Sigmoid colon (tissue), 7 donors: Measurements from ENCODE around the gene PGBD5. TPM values are rescaled to one million over a fixed set of nuclear protein-coding genes. Genes with fewer than 3 reads are reported as not detected.

Source experiments
- DNase-seq: peaks from one replicate; pipeline ENCODE4 v3.0.0-alpha.2; 2019
- H3K27ac ChIP-seq, 4 donors: fragments of 200-600 bp; sonication (generic); one replicate each; pipeline ENCODE4 v1.5.1; 2016 to 2019; ENCODE audit warnings: mild to moderate bottlenecking in 1 of 4
- H3K27me3 ChIP-seq, 3 donors: fragments of 200-600 bp; sonication (generic); one replicate each; pipeline ENCODE4 v1.5.1; 2019; ENCODE audit warnings: mild to moderate bottlenecking in 1 of 3
- H3K36me3 ChIP-seq, 4 donors: fragments of 200-600 bp; sonication (generic); one replicate each; pipeline ENCODE4 v1.5.1; 2016 to 2019
- H3K4me1 ChIP-seq, 4 donors: fragments of 200-600 bp; sonication (generic); one replicate each; pipeline ENCODE4 v1.5.1; 2017 to 2019
- H3K4me3 ChIP-seq, 4 donors: fragments of 200-600 bp; sonication (generic); one replicate each; pipeline ENCODE4 v1.5.1; 2017 to 2019; ENCODE audit warnings: mild to moderate bottlenecking in 2 of 4, moderate library complexity in 1 of 4
- H3K9me3 ChIP-seq, 4 donors: fragments of 200-600 bp in 3 of 4; sonication (generic) in 3 of 4; one replicate each; pipeline versions ENCODE4 v1.5.1 to v1.6.1; 2013 to 2019
- EP300 ChIP-seq, 4 donors: sonication (generic); formaldehyde crosslinking; IDR thresholded peaks; one replicate each; pipeline ENCODE4 v1.6.1; 2017; ENCODE audit warnings: antibody characterized with exemption in 4 of 4
- POLR2A ChIP-seq, 2 donors: fragments of 450-650 bp; IDR thresholded peaks; one replicate each; pipeline ENCODE4 v1.6.1; 2016; ENCODE audit warnings: antibody characterized with exemption in 2 of 2, mild to moderate bottlenecking in 2 of 2, moderate library complexity in 2 of 2
- POLR2AphosphoS5 ChIP-seq, 4 donors: sonication (generic); formaldehyde crosslinking; IDR thresholded peaks; one replicate each; pipeline ENCODE4 v1.6.1; 2017; ENCODE audit warnings: antibody characterized with exemption in 4 of 4
- WGBS, 2 donors: extraction: QIAGEN DNeasy Blood & Tissue Kit; methylation state at CpG; one replicate each; pipeline ENCODE4 v1.1.7; 2013; 5-methylcytosine and 5-hydroxymethylcytosine counted together
- intact Hi-C: fragments of 100-400 bp; cut with DNase I; formaldehyde crosslinking; loops from one replicate; pipeline ENCODE4 v1.15.1; 2023
- polyA plus RNA-seq, 3 donors: library from polyadenylated mRNA; stranded (reverse); fragments of 200-250 nt; gene quantifications; one replicate each; pipeline ENCODE4 v1.2.3, GENCODE V29; 2013
- total RNA-seq, 4 donors: library from RNA; depleted of rRNA; stranded (reverse); fragments of >200 nt; gene quantifications; one replicate each; pipeline ENCODE4 v1.1.0, GENCODE V29; 2016
- TF ChIP-seq, protein P1 (sequence below), 4 experiments: fragments of 450-650 bp in 3 of 4; fragments of 200-600 bp in 1 of 4; IDR thresholded peaks; one replicate each; pipeline ENCODE4 v1.5.1; 2016 to 2019; ENCODE audit warnings: antibody characterized with exemption in 4 of 4, mild to moderate bottlenecking in 3 of 4, moderate library complexity in 2 of 4
- donor health status: healthy with polysubstance abuse.
- donor health status: Bipolar disorder and iron deficiency.
- donor health status: healthy.

The PGBD5 gene
- total and polyA plus RNA-seq, 7 donors, result under 0.01 to 1.9 (median 1.1) TPM

DNA sequence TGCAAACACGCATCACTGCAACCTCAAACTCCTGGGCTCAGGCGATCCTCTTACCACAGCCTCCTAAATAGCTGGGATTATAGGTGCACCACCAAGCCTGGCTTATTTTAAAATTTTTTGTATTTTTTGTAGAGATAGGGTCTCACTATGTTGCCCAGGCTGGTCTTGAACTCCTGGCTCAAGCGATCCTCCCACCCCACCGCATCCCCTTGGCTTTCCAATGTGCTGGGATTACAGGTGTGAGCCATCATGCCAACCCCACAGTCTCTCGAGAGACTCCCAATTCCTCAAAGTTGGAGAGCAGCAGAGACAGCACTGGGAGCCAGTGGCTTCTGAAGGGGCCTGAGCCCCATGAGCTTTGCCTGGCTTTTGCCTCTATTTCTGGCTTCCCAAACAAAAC lies 42.7 kb downstream of the PGBD5 start:
- Histone ChIP-seq H3K27me3 (no peaks in the 10 kb centered on the region), H3K4me3 (no peak overlapping the region), H3K27ac (no peak overlapping the region), H3K4me1 (no peaks in the 10 kb centered on the region), H3K36me3 (no peaks in the 10 kb centered on the region), H3K9me3 (peaks cover 0 to 10% (median 4%) of the 10 kb centered on the region in 4 donors)
- no peak for TF ChIP-seq POLR2A (IDR thresholded peaks at IDR 0.05)
- no peak for TF ChIP-seq POLR2AphosphoS5 (IDR thresholded peaks at IDR 0.05)
- no peak for TF ChIP-seq EP300 (IDR thresholded peaks at IDR 0.05)
- TF ChIP-seq, protein P1, sequence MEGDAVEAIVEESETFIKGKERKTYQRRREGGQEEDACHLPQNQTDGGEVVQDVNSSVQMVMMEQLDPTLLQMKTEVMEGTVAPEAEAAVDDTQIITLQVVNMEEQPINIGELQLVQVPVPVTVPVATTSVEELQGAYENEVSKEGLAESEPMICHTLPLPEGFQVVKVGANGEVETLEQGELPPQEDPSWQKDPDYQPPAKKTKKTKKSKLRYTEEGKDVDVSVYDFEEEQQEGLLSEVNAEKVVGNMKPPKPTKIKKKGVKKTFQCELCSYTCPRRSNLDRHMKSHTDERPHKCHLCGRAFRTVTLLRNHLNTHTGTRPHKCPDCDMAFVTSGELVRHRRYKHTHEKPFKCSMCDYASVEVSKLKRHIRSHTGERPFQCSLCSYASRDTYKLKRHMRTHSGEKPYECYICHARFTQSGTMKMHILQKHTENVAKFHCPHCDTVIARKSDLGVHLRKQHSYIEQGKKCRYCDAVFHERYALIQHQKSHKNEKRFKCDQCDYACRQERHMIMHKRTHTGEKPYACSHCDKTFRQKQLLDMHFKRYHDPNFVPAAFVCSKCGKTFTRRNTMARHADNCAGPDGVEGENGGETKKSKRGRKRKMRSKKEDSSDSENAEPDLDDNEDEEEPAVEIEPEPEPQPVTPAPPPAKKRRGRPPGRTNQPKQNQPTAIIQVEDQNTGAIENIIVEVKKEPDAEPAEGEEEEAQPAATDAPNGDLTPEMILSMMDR (IDR thresholded peaks at IDR 0.05), result no peak
- 93 to 96% methylated on average over 5 of the region's 5 CpGs for WGBS, 2 donors
- no peak for DNase-seq
- intact Hi-C loops, result no loop called here

DNA sequence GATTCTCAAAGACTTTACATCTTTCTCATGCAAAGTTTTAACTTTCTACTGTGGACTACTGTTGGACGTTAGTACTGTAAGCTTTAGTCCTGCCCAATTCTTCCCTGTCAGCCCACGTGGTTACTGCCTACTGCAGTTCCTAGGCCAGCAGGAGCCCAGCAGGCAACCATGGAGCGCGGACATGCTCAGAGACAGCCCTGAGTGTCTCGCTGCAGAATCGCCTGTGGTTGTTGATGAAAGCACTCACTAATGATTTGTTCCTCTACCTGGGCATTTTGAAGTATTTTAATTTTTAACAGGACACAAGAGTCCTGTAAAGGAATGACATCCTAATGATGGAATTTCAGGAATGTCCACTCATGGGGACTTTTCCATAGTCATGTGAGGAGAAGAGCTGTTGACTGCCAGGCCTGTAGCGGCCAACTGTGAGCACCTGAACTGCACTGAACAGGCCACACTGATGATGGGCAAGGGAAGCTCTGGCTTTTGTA lies 44.1 kb downstream of the PGBD5 start:
- Histone ChIP-seq H3K4me1 (no peaks in the 10 kb centered on the region), H3K4me3 (no peak overlapping the region), H3K36me3 (no peaks in the 10 kb centered on the region), H3K9me3 (peaks cover 0 to 10% (median 4%) of the 10 kb centered on the region in 4 donors), H3K27me3 (no peaks in the 10 kb centered on the region), H3K27ac (no peak overlapping the region)
- TF ChIP-seq POLR2A (IDR thresholded peaks at IDR 0.05) (no peak), EP300 (IDR thresholded peaks at IDR 0.05) (no peak), POLR2AphosphoS5 (IDR thresholded peaks at IDR 0.05) (no peak)
- TF ChIP-seq, protein P1 (IDR thresholded peaks at IDR 0.05), result no peak
- no peak for DNase-seq
- 69 to 82% methylated on average over 7 of the region's 7 CpGs for WGBS, 2 donors
- intact Hi-C loops, result no loop called here

- intact Hi-C loops, result no loop called here
- Histone ChIP-seq H3K36me3 (no peaks in the 10 kb centered on the region), H3K27me3 (no peaks in the 10 kb centered on the region), H3K4me3 (no peak overlapping the region), H3K27ac (no peak overlapping the region), H3K9me3 (peaks cover 0 to 10% (median 4%) of the 10 kb centered on the region in 4 donors), H3K4me1 (no peaks in the 10 kb centered on the region)
- DNase-seq, result no peak
- WGBS, 2 donors, result 49 to 70% methylated on average over 6 of the region's 6 CpGs
- no peak for TF ChIP-seq POLR2AphosphoS5 (IDR thresholded peaks at IDR 0.05)
Measured at GRCh38 chr1:230381585-230381984, 44.5 kb downstream of the PGBD5 start.

- no peaks in the 10 kb centered on the region for H3K27me3 ChIP-seq
- intact Hi-C loops, result no loop called here
- no peaks in the 10 kb centered on the region for H3K4me1 ChIP-seq
- peaks cover 0 to 10% (median 4%) of the 10 kb centered on the region in 4 donors for H3K9me3 ChIP-seq
- no peaks in the 10 kb centered on the region for H3K36me3 ChIP-seq
- H3K27ac ChIP-seq, result no peak overlapping the region
- no peak for DNase-seq
- TF ChIP-seq EP300 (IDR thresholded peaks at IDR 0.05), result no peak
- no peak for TF ChIP-seq POLR2AphosphoS5 (IDR thresholded peaks at IDR 0.05)
- TF ChIP-seq, protein P1 (IDR thresholded peaks at IDR 0.05), result no peak
- TF ChIP-seq POLR2A (IDR thresholded peaks at IDR 0.05), result no peak
- 28 to 66% methylated on average over 5 of the region's 5 CpGs for WGBS, 2 donors
- no peak overlapping the region for H3K4me3 ChIP-seq
Measured at GRCh38 chr1:230381049-230381467, 45.1 kb downstream of the PGBD5 start.

GRCh38 chr1:230379928-230380327 lies 46.2 kb downstream of the PGBD5 start:
- DNase-seq, result no peak
- WGBS, 2 donors, result 81 to 84% methylated on average over 1 of the region's 1 CpG
- Histone ChIP-seq H3K27ac (no peak overlapping the region), H3K4me1 (no peaks in the 10 kb centered on the region), H3K27me3 (no peaks in the 10 kb centered on the region), H3K9me3 (peaks cover 0 to 10% (median 4%) of the 10 kb centered on the region in 4 donors), H3K4me3 (no peak overlapping the region), H3K36me3 (no peaks in the 10 kb centered on the region)
- TF ChIP-seq POLR2A (IDR thresholded peaks at IDR 0.05) (no peak), EP300 (IDR thresholded peaks at IDR 0.05) (no peak), POLR2AphosphoS5 (IDR thresholded peaks at IDR 0.05) (no peak)
- TF ChIP-seq, protein P1 (IDR thresholded peaks at IDR 0.05), result no peak
- intact Hi-C loops, result no loop called here
